Measurements from ENCODE around the gene STAT3.
A peak's percentile ranks its signal among the peaks of the same experiment; 100 is the strongest.

The STAT3 gene

GRCh38 chr17:42313773-42314566 is 74.3 kb downstream of the STAT3 start:
- Histone ChIP-seq H3K27me3 (ENCODE audit: insufficient read depth, low read length, poor library complexity) (no peaks in the 10 kb centered on the region), H2AFZ (ENCODE audit: low read depth, low read length) (no peak overlapping the region), H3K9ac (ENCODE audit: low read depth, low read length) (no peak overlapping the region), H3K9me3 (ENCODE audit: insufficient read depth, low read length, severe bottlenecking) (no peaks in the 10 kb centered on the region), H3K36me3 (ENCODE audit: insufficient read depth, low read length) (peaks cover 22% of the 10 kb centered on the region; the same call in 1 of the 2 replicates), H4K20me1 (ENCODE audit: insufficient read depth, low read length) (peaks cover 8% of the 10 kb centered on the region; the same call in 1 of the 2 replicates), H3K4me1 (ENCODE audit: insufficient read depth, low read length) (peaks cover 17% of the 10 kb centered on the region), H3K27ac (ENCODE audit: low read length) (no peak overlapping the region), H3K79me2 (ENCODE audit: insufficient read depth, low read length) (no peaks in the 10 kb centered on the region), H3K4me3 (ENCODE audit: low read depth in 1 of 2, low read length in 2 of 2) (no peak overlapping the region), H3K4me2 (ENCODE audit: insufficient read depth, low read length) (no peak overlapping the region)
- DNase-seq (no peak), ATAC-seq (ENCODE audit: insufficient read depth, low read depth) (no peak)
- TF ChIP-seq CTCF (IDR thresholded peaks at IDR 0.05; ENCODE audit: borderline replicate concordance, extremely low read depth, low read length, poor library complexity, severe bottlenecking) = no peak
- no peak for TF ChIP-seq EZH2 (IDR thresholded peaks at IDR 0.05; ENCODE audit: borderline replicate concordance, low read depth, low read length, severe bottlenecking)

- Histone ChIP-seq H3K4me2 (ENCODE audit: insufficient read depth, low read length) (no peak overlapping the region), H3K27ac (ENCODE audit: low read length) (no peak overlapping the region), H3K4me3 (ENCODE audit: low read depth in 1 of 2, low read length in 2 of 2) (no peak overlapping the region), H3K27me3 (ENCODE audit: insufficient read depth, low read length, poor library complexity) (no peaks in the 10 kb centered on the region), H3K79me2 (ENCODE audit: insufficient read depth, low read length) (no peaks in the 10 kb centered on the region), H3K9me3 (ENCODE audit: insufficient read depth, low read length, severe bottlenecking) (no peaks in the 10 kb centered on the region), H4K20me1 (ENCODE audit: insufficient read depth, low read length) (peaks cover 8% of the 10 kb centered on the region; the same call in 1 of the 2 replicates), H3K9ac (ENCODE audit: low read depth, low read length) (no peak overlapping the region), H3K36me3 (ENCODE audit: insufficient read depth, low read length) (peaks cover 22% of the 10 kb centered on the region; the same call in 1 of the 2 replicates), H3K4me1 (ENCODE audit: insufficient read depth, low read length) (peaks cover 17% of the 10 kb centered on the region), H2AFZ (ENCODE audit: low read depth, low read length) (no peak overlapping the region)
- TF ChIP-seq EZH2 (IDR thresholded peaks at IDR 0.05; ENCODE audit: borderline replicate concordance, low read depth, low read length, severe bottlenecking) (no peak), CTCF (IDR thresholded peaks at IDR 0.05; ENCODE audit: borderline replicate concordance, extremely low read depth, low read length, poor library complexity, severe bottlenecking) (no peak)
- DNase-seq (no peak), ATAC-seq (ENCODE audit: insufficient read depth, low read depth) (no peak)
Observed at GRCh38 chr17:42313389-42313772, 74.9 kb downstream of the STAT3 start.

GRCh38 chr17:42312285-42313130 is 75.7 kb downstream of the STAT3 start:
- H3K9ac ChIP-seq (ENCODE audit: low read depth, low read length) = peak overlapping the region; percentile 36

More at GRCh38 chr17:42312285-42313130, 75.7 kb downstream of the STAT3 start:
- DNase-seq (peak; percentile 82), ATAC-seq (ENCODE audit: insufficient read depth, low read depth) (peak; percentile 87)
- Histone ChIP-seq H3K4me3 (ENCODE audit: low read depth in 1 of 2, low read length in 2 of 2) (peak overlapping the region in 1 of 2 experiments; percentile 56; a peak in 3 of 4 replicates), H4K20me1 (ENCODE audit: insufficient read depth, low read length) (peaks cover 8% of the 10 kb centered on the region; the same call in 1 of the 2 replicates), H3K79me2 (ENCODE audit: insufficient read depth, low read length) (no peaks in the 10 kb centered on the region), H3K4me1 (ENCODE audit: insufficient read depth, low read length) (peaks cover 17% of the 10 kb centered on the region), H3K27ac (ENCODE audit: low read length) (no peak overlapping the region), H3K9me3 (ENCODE audit: insufficient read depth, low read length, severe bottlenecking) (no peaks in the 10 kb centered on the region), H3K36me3 (ENCODE audit: insufficient read depth, low read length) (peaks cover 22% of the 10 kb centered on the region; the same call in 1 of the 2 replicates), H3K27me3 (ENCODE audit: insufficient read depth, low read length, poor library complexity) (no peaks in the 10 kb centered on the region), H3K4me2 (ENCODE audit: insufficient read depth, low read length) (peak overlapping the region; percentile 91), H2AFZ (ENCODE audit: low read depth, low read length) (peak overlapping the region; percentile 78; the same call in 1 of the 2 replicates)
- TF ChIP-seq CTCF (IDR thresholded peaks at IDR 0.05; ENCODE audit: borderline replicate concordance, extremely low read depth, low read length, poor library complexity, severe bottlenecking) (peak; percentile 89), EZH2 (IDR thresholded peaks at IDR 0.05; ENCODE audit: borderline replicate concordance, low read depth, low read length, severe bottlenecking) (no peak)
